Measurements from ENCODE around the gene PTGDR2.

The PTGDR2 gene

GRCh38 chr11:60857378-60858232 lies 1.9 kb upstream of the PTGDR2 start:
- DNase-seq, result no peak

- no peak for DNase-seq
These were observed 664 bp downstream of the PTGDR2 start for GRCh38 chr11:60854847-60855725.

GRCh38 chr11:60854140-60854846 lies 1.5 kb downstream of the PTGDR2 start:
- DNase-seq, result no peak

GRCh38 chr11:60852982-60853950 lies 2.5 kb downstream of the PTGDR2 start:
- no peak for DNase-seq

GRCh38 chr11:60852117-60852981 lies 3.4 kb downstream of the PTGDR2 start:
- DNase-seq, result no peak

- no peak for DNase-seq
These were observed 4.2 kb downstream of the PTGDR2 start for GRCh38 chr11:60851327-60852104.

GRCh38 chr11:60849641-60850520 lies 5.9 kb downstream of the PTGDR2 start:
- no peak for DNase-seq

- no peak for DNase-seq
These were observed 7.0 kb downstream of the PTGDR2 start for GRCh38 chr11:60848714-60849151.

GRCh38 chr11:60847896-60848295 lies 7.9 kb downstream of the PTGDR2 start:
- DNase-seq, result no peak

- DNase-seq, result no peak
These were observed 8.5 kb downstream of the PTGDR2 start for GRCh38 chr11:60847281-60847680.

GRCh38 chr11:60845338-60845737 lies 10.4 kb downstream of the PTGDR2 start:
- no peak for DNase-seq

- DNase-seq, result no peak
These were observed 10.9 kb downstream of the PTGDR2 start for GRCh38 chr11:60844870-60845221.

- no peak for DNase-seq
These were observed 11.5 kb downstream of the PTGDR2 start for GRCh38 chr11:60844045-60844869.

- no peak for DNase-seq
These were observed 12.8 kb downstream of the PTGDR2 start for GRCh38 chr11:60842668-60843600.

GRCh38 chr11:60841797-60842667 lies 13.7 kb downstream of the PTGDR2 start, which contains the start of gene CCDC86:
Gene CCDC86, plus strand, starts transcription at chr11:60842113. Its CDS starts 12 bp downstream, at chr11:60842125.
- peak; percentile 94 for DNase-seq

Measured in T1000 (cell line).